ENCODE measurements around the gene SERPINB2.

Gene SERPINB2, protein sequence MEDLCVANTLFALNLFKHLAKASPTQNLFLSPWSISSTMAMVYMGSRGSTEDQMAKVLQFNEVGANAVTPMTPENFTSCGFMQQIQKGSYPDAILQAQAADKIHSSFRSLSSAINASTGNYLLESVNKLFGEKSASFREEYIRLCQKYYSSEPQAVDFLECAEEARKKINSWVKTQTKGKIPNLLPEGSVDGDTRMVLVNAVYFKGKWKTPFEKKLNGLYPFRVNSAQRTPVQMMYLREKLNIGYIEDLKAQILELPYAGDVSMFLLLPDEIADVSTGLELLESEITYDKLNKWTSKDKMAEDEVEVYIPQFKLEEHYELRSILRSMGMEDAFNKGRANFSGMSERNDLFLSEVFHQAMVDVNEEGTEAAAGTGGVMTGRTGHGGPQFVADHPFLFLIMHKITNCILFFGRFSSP

DNA sequence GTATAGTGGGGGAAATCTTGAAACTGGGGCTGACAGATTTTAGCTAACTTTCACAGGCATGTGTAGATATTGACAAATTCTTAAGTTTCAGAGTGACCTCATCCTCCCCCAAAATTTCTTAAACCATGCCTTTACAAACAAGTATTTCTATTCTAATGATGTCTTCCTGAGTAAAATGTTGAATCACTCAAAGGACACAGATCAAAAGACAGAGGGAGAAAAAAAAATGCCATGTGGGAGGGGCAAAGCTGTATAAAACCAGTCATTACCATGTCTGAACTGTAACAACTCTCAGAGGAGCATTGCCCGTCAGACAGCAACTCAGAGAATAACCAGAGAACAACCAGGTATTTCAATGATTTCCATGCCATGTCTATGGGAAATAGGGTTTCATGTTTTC, at the start of gene SERPINB2:
TSS of gene SERPINB2 (plus strand) at position 282 of the 400 bp plus-strand sequence. CDS start 3,740 bp downstream, outside the sequence.
- no peaks in the 10 kb centered on the region for H3K36me3 ChIP-seq (ENCODE audit: insufficient read depth, low read length)
- no peak within 1 kb of the TSS for H3K27ac ChIP-seq (ENCODE audit: low read depth, low read length)
- no peak within 1 kb of the TSS for H3K9ac ChIP-seq (ENCODE audit: low read length)
- no peak within 1 kb of the TSS for H3K4me3 ChIP-seq (ENCODE audit: low read depth in 1 of 2, low read length in 2 of 2)
- H3K4me1 ChIP-seq (ENCODE audit: insufficient read depth, low read length): no peaks in the 10 kb centered on the region
- H3K27me3 ChIP-seq (ENCODE audit: control insufficient read depth in 1 of 2, insufficient read depth in 2 of 2, low read length in 2 of 2): no peaks in the 10 kb centered on the region
- H3K9me3 ChIP-seq (ENCODE audit: low read length): no peaks in the 10 kb centered on the region

GRCh38 chr18:63843008-63843407, 44.5 kb upstream of the SERPINB2 start:
- no peaks in the 10 kb centered on the region for H3K9me3 ChIP-seq (ENCODE audit: low read length)
- no peaks in the 10 kb centered on the region for H3K36me3 ChIP-seq (ENCODE audit: insufficient read depth, low read length)
- H3K9ac ChIP-seq (ENCODE audit: low read length): no peak overlapping the region
- H3K27me3 ChIP-seq (ENCODE audit: control insufficient read depth in 1 of 2, insufficient read depth in 2 of 2, low read length in 2 of 2): no peaks in the 10 kb centered on the region
- H3K4me3 ChIP-seq (ENCODE audit: low read depth in 1 of 2, low read length in 2 of 2): no peak overlapping the region
- no peaks in the 10 kb centered on the region for H3K4me1 ChIP-seq (ENCODE audit: insufficient read depth, low read length)
- no peak overlapping the region for H3K27ac ChIP-seq (ENCODE audit: low read depth, low read length)

DNA sequence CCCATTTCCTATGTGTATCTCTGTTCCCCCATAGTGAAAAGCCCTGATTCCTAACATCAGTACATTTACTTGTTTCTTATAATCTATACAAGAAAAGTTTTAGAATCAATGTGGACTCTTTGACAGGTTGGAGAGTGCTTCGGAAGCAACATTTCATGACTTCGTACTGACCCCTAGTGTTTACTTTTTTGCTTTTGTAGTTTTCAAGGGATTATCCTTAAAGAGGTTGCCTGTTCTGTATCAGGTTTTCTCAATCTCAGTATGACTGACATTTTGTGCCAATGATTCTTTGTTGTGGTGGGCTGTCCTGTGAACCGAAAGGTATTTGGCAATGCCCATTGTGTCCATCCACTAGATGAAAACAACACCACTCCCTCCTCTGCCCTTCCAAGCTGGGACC, 43.3 kb upstream of the SERPINB2 start:
- no peaks in the 10 kb centered on the region for H3K27me3 ChIP-seq (ENCODE audit: control insufficient read depth in 1 of 2, insufficient read depth in 2 of 2, low read length in 2 of 2)
- no peaks in the 10 kb centered on the region for H3K9me3 ChIP-seq (ENCODE audit: low read length)
- H3K4me1 ChIP-seq (ENCODE audit: insufficient read depth, low read length): no peaks in the 10 kb centered on the region
- no peak overlapping the region for H3K9ac ChIP-seq (ENCODE audit: low read length)
- no peak overlapping the region for H3K4me3 ChIP-seq (ENCODE audit: low read depth in 1 of 2, low read length in 2 of 2)
- no peaks in the 10 kb centered on the region for H3K36me3 ChIP-seq (ENCODE audit: insufficient read depth, low read length)
- H3K27ac ChIP-seq (ENCODE audit: low read depth, low read length): no peak overlapping the region

GRCh38 chr18:63848159-63848558, 39.3 kb upstream of the SERPINB2 start:
- Histone ChIP-seq H3K9ac (ENCODE audit: low read length) (no peak overlapping the region), H3K4me3 (ENCODE audit: low read depth in 1 of 2, low read length in 2 of 2) (no peak overlapping the region), H3K27ac (ENCODE audit: low read depth, low read length) (no peak overlapping the region), H3K27me3 (ENCODE audit: control insufficient read depth in 1 of 2, insufficient read depth in 2 of 2, low read length in 2 of 2) (no peaks in the 10 kb centered on the region), H3K9me3 (ENCODE audit: low read length) (no peaks in the 10 kb centered on the region), H3K36me3 (ENCODE audit: insufficient read depth, low read length) (no peaks in the 10 kb centered on the region), H3K4me1 (ENCODE audit: insufficient read depth, low read length) (no peaks in the 10 kb centered on the region)

DNA sequence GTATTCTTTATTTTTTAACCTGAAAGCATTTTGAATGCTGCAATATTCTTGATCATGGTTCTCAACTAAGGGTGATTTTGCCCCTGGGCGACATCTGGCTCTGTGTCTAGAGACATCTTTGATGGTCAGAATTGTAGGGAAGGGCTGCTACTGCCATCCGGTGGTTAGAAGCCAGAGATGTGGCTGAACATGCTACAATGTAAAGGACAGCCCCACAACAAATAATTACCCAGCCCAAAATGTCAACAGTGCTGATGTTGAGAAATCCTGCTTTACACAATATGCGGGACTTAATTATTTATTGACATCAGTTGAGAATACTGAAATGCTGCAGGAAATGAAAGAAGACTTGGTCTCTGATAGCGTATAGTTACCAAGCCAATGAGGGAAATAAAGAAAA, 37.5 kb upstream of the SERPINB2 start:
- Histone ChIP-seq H3K4me1 (ENCODE audit: insufficient read depth, low read length) (no peaks in the 10 kb centered on the region), H3K27me3 (ENCODE audit: control insufficient read depth in 1 of 2, insufficient read depth in 2 of 2, low read length in 2 of 2) (no peaks in the 10 kb centered on the region), H3K27ac (ENCODE audit: low read depth, low read length) (no peak overlapping the region), H3K4me3 (ENCODE audit: low read depth in 1 of 2, low read length in 2 of 2) (no peak overlapping the region), H3K9ac (ENCODE audit: low read length) (no peak overlapping the region), H3K9me3 (ENCODE audit: low read length) (no peaks in the 10 kb centered on the region), H3K36me3 (ENCODE audit: insufficient read depth, low read length) (no peaks in the 10 kb centered on the region)

DNA sequence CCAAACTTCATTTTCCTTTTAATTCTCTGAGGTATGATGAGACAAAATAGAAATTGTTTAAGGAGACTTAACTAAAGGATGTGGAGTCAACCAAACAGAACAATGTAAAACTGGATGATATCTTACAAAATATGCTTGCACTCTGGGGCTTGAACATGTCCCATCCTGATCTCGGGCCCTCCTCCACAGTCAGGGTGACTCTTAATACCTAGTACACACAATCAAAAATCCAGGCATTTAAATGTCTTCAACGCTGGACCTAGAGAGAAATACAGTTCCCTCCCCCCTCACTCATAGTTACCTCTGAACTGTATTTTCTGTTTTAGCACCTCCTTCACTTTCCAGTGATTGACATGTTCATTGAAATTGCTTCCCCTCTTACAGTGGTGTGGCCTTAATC, 36.9 kb upstream of the SERPINB2 start:
- H3K4me1 ChIP-seq (ENCODE audit: insufficient read depth, low read length): no peaks in the 10 kb centered on the region
- H3K4me3 ChIP-seq (ENCODE audit: low read depth in 1 of 2, low read length in 2 of 2): no peak overlapping the region
- H3K36me3 ChIP-seq (ENCODE audit: insufficient read depth, low read length): no peaks in the 10 kb centered on the region
- H3K9ac ChIP-seq (ENCODE audit: low read length): no peak overlapping the region
- H3K27me3 ChIP-seq (ENCODE audit: control insufficient read depth in 1 of 2, insufficient read depth in 2 of 2, low read length in 2 of 2): no peaks in the 10 kb centered on the region
- H3K9me3 ChIP-seq (ENCODE audit: low read length): no peaks in the 10 kb centered on the region
- no peak overlapping the region for H3K27ac ChIP-seq (ENCODE audit: low read depth, low read length)

DNA sequence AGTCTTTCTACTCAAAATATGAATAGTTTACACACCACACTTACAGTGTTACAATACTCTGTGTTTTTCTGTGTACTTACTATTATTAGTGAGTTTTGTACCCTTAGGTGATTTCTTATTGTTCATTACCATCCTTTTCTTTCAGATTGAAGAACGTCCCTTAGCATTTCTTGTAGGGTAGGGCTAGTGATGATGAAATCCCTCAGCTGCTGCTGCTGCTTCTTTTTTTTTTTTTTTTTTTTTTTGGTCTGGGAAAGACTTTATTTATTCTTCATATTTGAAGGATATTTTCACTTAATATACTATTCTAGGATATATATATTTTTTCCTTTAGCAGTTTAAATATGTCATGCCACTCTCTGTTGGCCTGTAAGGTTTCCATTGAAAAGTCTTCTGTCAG, 29.0 kb upstream of the SERPINB2 start:
- Histone ChIP-seq H3K9me3 (ENCODE audit: low read length) (no peaks in the 10 kb centered on the region), H3K36me3 (ENCODE audit: insufficient read depth, low read length) (no peaks in the 10 kb centered on the region), H3K9ac (ENCODE audit: low read length) (no peak overlapping the region), H3K27me3 (ENCODE audit: control insufficient read depth in 1 of 2, insufficient read depth in 2 of 2, low read length in 2 of 2) (no peaks in the 10 kb centered on the region), H3K4me1 (ENCODE audit: insufficient read depth, low read length) (no peaks in the 10 kb centered on the region), H3K4me3 (ENCODE audit: low read depth in 1 of 2, low read length in 2 of 2) (no peak overlapping the region), H3K27ac (ENCODE audit: low read depth, low read length) (no peak overlapping the region)

DNA sequence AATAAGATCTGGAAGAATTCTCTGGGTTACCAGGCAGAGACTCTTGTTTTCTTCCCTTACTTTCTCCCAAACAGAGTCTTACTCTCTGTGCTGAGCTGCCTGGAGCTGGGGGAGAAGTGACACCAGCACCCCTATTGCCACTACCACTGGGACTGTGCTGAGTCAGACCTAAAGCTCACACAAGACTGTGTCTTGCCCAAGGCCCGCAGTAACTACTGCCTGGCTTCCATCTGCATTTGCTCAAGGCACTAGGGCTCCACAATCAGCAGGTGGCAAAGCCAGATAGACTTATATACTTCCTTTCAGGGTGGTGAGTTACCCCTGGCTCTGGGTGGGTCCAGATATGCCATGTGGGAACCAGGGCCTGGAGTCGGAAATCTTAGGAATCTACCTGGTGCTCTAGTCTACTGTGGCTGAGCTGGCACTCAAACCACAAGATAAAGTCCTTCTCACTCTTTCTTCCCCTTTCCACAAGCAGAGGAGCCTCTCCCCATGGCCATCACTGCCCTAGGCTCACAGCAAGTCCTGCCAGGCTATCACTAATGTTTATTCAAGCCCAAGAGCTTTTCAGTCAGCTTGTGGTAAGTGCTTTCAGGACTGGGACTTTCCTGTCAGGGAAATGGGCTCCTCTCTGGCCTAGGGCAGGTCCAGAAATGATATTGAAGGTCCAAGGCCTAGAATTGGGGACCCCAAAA, 27.6 kb upstream of the SERPINB2 start:
- Histone ChIP-seq H3K27ac (ENCODE audit: low read depth, low read length) (no peak overlapping the region), H3K9me3 (ENCODE audit: low read length) (no peaks in the 10 kb centered on the region)

DNA sequence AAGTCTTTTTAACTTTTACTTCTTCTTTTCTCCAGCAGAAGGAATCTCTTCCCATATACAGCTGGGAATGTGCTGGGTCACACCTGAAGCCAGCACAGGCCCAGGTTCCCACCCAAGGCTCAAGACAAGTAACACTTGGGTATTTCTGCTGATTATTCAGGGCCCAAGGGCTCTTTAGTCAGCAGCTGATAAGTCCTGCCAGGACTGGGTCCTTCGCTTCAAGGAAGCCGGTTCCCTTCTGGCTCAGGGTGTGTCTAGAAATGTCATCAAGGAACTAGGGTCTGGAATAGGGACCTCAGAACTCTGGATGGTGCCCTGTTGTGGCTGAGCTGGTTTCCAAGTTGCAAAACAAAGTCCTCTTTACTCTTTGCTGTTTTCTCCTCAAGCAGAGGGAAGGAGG, 27.0 kb upstream of the SERPINB2 start:
- Histone ChIP-seq H3K9ac (ENCODE audit: low read length) (no peak overlapping the region), H3K36me3 (ENCODE audit: insufficient read depth, low read length) (no peaks in the 10 kb centered on the region), H3K9me3 (ENCODE audit: low read length) (no peaks in the 10 kb centered on the region), H3K4me3 (ENCODE audit: low read depth in 1 of 2, low read length in 2 of 2) (no peak overlapping the region), H3K27ac (ENCODE audit: low read depth, low read length) (no peak overlapping the region), H3K27me3 (ENCODE audit: control insufficient read depth in 1 of 2, insufficient read depth in 2 of 2, low read length in 2 of 2) (no peaks in the 10 kb centered on the region), H3K4me1 (ENCODE audit: insufficient read depth, low read length) (no peaks in the 10 kb centered on the region)

More for the DNA sequence above, 27.6 kb upstream of the SERPINB2 start:
- Histone ChIP-seq H3K36me3 (ENCODE audit: insufficient read depth, low read length) (no peaks in the 10 kb centered on the region), H3K9ac (ENCODE audit: low read length) (no peak overlapping the region), H3K4me1 (ENCODE audit: insufficient read depth, low read length) (no peaks in the 10 kb centered on the region), H3K27me3 (ENCODE audit: control insufficient read depth in 1 of 2, insufficient read depth in 2 of 2, low read length in 2 of 2) (no peaks in the 10 kb centered on the region), H3K4me3 (ENCODE audit: low read depth in 1 of 2, low read length in 2 of 2) (no peak overlapping the region)

DNA sequence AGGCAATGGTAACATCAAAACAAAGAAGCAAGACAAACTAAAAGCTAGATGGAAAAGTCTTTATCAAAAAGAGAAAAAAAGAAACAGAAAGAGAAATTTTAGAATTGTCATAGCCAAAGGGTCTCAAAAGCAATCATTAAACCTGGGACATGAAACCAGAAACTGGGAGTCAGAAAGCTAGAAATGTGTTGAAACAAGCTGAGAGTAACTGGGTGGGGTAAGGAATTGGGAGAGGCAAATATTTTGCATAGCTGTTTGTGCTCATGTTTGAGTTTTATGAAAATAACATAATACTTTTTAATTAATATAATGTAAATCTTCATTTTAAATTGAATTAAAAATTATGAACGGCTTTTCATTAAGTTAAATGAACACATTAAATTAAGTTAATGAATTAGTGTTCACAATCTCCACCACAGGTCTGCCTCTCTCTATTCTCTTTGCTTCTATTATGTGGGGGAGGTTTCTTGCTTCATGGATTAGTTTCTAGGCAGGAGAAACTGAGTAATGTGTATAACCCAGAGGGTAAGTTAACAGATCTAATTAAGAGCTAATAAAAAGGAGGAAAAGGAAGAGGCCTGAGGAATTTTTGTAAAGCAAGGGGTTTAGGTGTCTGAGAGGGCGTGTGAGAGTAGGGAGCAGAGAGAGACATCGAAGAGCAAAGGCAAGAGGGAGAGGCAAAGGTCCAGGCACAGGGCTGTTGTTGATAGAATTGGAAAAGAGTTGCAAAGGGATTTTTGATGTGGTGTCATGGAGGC, 20.0 kb upstream of the SERPINB2 start:
- Histone ChIP-seq H3K36me3 (ENCODE audit: insufficient read depth, low read length) (no peaks in the 10 kb centered on the region), H3K4me3 (ENCODE audit: low read depth in 1 of 2, low read length in 2 of 2) (no peak overlapping the region), H3K27me3 (ENCODE audit: control insufficient read depth in 1 of 2, insufficient read depth in 2 of 2, low read length in 2 of 2) (no peaks in the 10 kb centered on the region), H3K27ac (ENCODE audit: low read depth, low read length) (no peak overlapping the region), H3K4me1 (ENCODE audit: insufficient read depth, low read length) (no peaks in the 10 kb centered on the region), H3K9ac (ENCODE audit: low read length) (no peak overlapping the region), H3K9me3 (ENCODE audit: low read length) (no peaks in the 10 kb centered on the region)

DNA sequence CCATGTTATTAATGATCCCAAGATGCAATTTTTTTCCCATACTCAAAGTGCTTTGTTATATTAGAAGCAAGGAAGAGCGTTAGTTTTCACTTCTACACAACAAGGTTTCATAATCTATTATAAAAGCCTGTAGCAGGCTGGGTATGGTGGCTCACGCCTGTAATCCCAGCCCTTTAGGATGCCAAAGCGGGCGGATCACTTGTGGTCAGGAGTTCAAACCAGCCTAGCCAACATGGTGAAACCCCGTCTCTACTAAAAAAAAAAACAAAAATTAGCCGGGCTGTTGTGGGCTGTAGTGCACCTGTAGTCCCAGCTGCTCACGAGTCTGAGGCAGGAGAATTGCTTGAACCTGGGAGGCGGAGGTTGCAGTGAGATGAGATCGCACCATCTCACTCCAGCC, 19.0 kb upstream of the SERPINB2 start:
- no peak overlapping the region for H3K4me3 ChIP-seq (ENCODE audit: low read depth in 1 of 2, low read length in 2 of 2)
- H3K36me3 ChIP-seq (ENCODE audit: insufficient read depth, low read length): no peaks in the 10 kb centered on the region
- H3K27me3 ChIP-seq (ENCODE audit: control insufficient read depth in 1 of 2, insufficient read depth in 2 of 2, low read length in 2 of 2): no peaks in the 10 kb centered on the region
- no peak overlapping the region for H3K27ac ChIP-seq (ENCODE audit: low read depth, low read length)
- H3K9me3 ChIP-seq (ENCODE audit: low read length): no peaks in the 10 kb centered on the region
- no peaks in the 10 kb centered on the region for H3K4me1 ChIP-seq (ENCODE audit: insufficient read depth, low read length)
- no peak overlapping the region for H3K9ac ChIP-seq (ENCODE audit: low read length)

All from muscle layer of colon (tissue), 2 donors.